Measurements from ENCODE around the gene LGALS7B. TPM values are rescaled to one million over a fixed set of nuclear protein-coding genes. Genes with fewer than 3 reads are reported as not detected.
A peak's percentile ranks its signal among the peaks of the same experiment; 100 is the strongest.

Gene LGALS7B
- total RNA-seq, 1 donor from 2014 or later = not detected

DNA sequence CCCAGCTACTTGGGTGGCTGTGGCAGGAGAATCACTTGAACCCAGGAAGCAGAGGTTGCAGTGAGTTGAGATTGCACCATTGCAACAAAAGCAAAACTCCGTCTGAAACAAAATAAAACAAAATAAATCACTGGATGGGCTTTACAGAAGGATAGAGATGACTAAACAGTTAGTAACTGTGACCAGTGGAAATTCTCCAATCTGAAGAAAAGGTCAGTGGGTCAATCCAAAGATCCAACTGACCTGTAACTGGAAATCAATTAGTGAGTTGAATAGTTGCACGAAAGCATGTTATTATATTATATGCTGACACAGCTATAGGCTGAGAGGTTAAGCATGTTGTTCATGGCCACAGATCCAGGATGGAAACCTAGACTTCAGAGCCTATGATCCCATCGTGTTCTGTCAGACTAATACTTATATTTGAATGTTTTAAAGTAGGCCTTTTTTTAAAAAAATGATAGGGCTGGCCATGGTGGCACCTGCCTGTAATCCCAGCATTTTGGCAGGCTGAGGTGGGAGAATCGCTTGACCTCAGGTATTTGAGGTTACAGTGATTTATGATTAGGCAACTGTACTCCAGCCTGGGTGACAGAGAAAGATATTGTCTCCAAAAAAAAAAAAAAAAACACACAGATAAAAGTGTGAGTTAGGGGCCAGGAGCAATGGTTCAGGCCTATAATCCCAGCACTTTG is 41.2 kb downstream of the LGALS7B start:
- H3K4me1 Mint-ChIP-seq (ENCODE audit: unreplicated experiment) = peaks cover 16% of the 10 kb centered on the region
- TF ChIP-seq, protein P1, sequence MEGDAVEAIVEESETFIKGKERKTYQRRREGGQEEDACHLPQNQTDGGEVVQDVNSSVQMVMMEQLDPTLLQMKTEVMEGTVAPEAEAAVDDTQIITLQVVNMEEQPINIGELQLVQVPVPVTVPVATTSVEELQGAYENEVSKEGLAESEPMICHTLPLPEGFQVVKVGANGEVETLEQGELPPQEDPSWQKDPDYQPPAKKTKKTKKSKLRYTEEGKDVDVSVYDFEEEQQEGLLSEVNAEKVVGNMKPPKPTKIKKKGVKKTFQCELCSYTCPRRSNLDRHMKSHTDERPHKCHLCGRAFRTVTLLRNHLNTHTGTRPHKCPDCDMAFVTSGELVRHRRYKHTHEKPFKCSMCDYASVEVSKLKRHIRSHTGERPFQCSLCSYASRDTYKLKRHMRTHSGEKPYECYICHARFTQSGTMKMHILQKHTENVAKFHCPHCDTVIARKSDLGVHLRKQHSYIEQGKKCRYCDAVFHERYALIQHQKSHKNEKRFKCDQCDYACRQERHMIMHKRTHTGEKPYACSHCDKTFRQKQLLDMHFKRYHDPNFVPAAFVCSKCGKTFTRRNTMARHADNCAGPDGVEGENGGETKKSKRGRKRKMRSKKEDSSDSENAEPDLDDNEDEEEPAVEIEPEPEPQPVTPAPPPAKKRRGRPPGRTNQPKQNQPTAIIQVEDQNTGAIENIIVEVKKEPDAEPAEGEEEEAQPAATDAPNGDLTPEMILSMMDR (IDR thresholded peaks at IDR 0.05) = no peak
- H3K4me3 Mint-ChIP-seq (ENCODE audit: unreplicated experiment) = peak overlapping the region; percentile 82
- H3K27ac Mint-ChIP-seq (ENCODE audit: unreplicated experiment) = peak overlapping the region; percentile 97
- no peaks in the 10 kb centered on the region for H3K9me3 Mint-ChIP-seq (ENCODE audit: unreplicated experiment)
- no peak for DNase-seq (ENCODE audit: extremely low spot score, unreplicated experiment)
- H3K36me3 Mint-ChIP-seq (ENCODE audit: unreplicated experiment) = peaks cover 22% of the 10 kb centered on the region
- no peaks in the 10 kb centered on the region for H3K27me3 Mint-ChIP-seq (ENCODE audit: unreplicated experiment)

DNA sequence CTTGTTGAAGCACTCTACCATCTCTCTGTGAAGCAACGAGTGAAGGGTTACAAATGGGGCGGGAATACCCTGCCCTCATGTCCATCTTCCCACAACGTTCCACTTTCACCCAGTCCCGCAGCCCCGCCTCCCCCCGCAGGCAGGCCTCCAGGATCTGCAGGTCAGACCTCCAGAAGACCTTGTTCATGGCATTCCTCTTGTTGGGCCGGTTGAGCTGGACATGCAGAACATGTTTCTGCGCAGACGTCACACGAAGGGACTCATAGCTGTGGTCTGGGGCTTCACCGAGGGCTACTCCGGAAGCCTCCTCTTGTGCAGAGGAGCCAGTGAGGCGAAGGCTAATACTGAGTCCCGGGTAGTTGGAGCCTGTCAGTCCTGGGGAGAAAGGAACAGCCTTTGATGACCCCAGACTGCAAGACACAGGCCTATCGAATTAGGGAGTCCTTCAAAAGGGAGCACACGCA is 42.2 kb downstream of the LGALS7B start:
- no peaks in the 10 kb centered on the region for H3K27me3 Mint-ChIP-seq (ENCODE audit: unreplicated experiment)
- TF ChIP-seq, protein P1 (IDR thresholded peaks at IDR 0.05) = no peak
- peaks cover 24% of the 10 kb centered on the region for H3K36me3 Mint-ChIP-seq (ENCODE audit: unreplicated experiment)
- peak overlapping the region; percentile 97 for H3K27ac Mint-ChIP-seq (ENCODE audit: unreplicated experiment)
- H3K9me3 Mint-ChIP-seq (ENCODE audit: unreplicated experiment) = no peaks in the 10 kb centered on the region
- peak overlapping the region; percentile 82 for H3K4me3 Mint-ChIP-seq (ENCODE audit: unreplicated experiment)
- DNase-seq (ENCODE audit: extremely low spot score, unreplicated experiment) = no peak
- H3K4me1 Mint-ChIP-seq (ENCODE audit: unreplicated experiment) = peaks cover 16% of the 10 kb centered on the region

DNA sequence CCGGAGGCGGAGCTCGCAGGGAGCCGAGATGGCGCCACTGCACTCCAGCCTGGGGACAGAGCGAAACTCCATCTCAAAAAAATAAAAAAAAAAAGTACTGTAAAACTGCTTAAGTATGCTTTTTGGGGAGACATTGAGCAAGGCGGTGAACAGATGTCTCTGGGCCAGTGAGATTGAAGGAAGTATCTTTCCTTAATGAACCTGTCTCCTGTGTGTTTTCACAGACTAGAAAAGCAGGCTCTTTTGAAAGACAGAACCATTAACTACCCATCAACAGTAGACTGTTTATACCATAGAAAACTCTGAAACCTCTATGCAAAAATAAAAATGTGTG is 44.1 kb downstream of the LGALS7B start:
- H3K27me3 Mint-ChIP-seq (ENCODE audit: unreplicated experiment) = no peaks in the 10 kb centered on the region
- TF ChIP-seq, protein P1 (IDR thresholded peaks at IDR 0.05) = no peak
- peaks cover 16% of the 10 kb centered on the region for H3K4me1 Mint-ChIP-seq (ENCODE audit: unreplicated experiment)
- H3K27ac Mint-ChIP-seq (ENCODE audit: unreplicated experiment) = peak overlapping the region; percentile 97
- peaks cover 26% of the 10 kb centered on the region for H3K36me3 Mint-ChIP-seq (ENCODE audit: unreplicated experiment)
- DNase-seq (ENCODE audit: extremely low spot score, unreplicated experiment) = no peak
- no peaks in the 10 kb centered on the region for H3K9me3 Mint-ChIP-seq (ENCODE audit: unreplicated experiment)
- no peak overlapping the region for H3K4me3 Mint-ChIP-seq (ENCODE audit: unreplicated experiment)

DNA sequence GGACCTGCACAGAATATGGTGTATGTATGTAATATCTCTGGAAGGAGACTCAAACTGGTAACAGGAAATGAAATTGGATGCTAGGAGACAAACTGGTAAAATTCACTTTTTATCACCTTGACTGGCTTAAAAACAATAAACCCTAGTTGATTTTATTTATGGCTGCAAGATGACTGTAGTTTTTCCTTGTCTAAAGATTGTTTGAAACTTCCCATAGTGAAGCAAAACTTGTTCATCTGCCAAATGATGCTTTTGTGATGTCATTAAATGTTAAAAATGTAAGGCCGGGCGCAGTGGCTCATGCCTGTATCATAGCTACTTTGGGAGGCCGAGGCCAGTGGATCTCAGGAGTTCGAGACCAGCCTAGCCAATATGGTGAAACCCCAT is 45.1 kb downstream of the LGALS7B start:
- H3K27me3 Mint-ChIP-seq (ENCODE audit: unreplicated experiment) = no peaks in the 10 kb centered on the region
- TF ChIP-seq, protein P1 (IDR thresholded peaks at IDR 0.05) = no peak
- peak overlapping the region; percentile 52 for H3K27ac Mint-ChIP-seq (ENCODE audit: unreplicated experiment)
- H3K4me3 Mint-ChIP-seq (ENCODE audit: unreplicated experiment) = no peak overlapping the region
- no peak for DNase-seq (ENCODE audit: extremely low spot score, unreplicated experiment)
- H3K4me1 Mint-ChIP-seq (ENCODE audit: unreplicated experiment) = peaks cover 16% of the 10 kb centered on the region
- no peaks in the 10 kb centered on the region for H3K9me3 Mint-ChIP-seq (ENCODE audit: unreplicated experiment)
- H3K36me3 Mint-ChIP-seq (ENCODE audit: unreplicated experiment) = peaks cover 29% of the 10 kb centered on the region

DNA sequence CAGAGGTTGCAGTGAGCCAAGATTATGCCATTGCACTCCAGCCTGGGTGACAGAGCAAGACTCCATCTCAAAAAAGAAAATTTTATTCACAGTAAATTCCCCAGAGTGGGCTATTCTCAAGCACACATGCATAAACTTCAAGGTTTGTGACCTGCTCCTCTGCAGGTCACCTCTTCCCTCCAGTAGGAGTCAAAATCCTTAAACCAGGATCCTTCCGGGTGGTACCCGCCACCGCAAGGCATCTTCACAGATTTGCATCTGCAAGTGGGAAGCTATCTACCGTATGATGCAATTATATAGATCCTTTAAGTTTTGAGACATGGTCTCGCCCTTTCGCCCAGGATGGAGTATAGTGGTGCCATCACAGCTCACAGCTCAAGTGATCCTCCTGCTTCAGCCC is 45.6 kb downstream of the LGALS7B start:
- Mint-ChIP-seq H3K36me3 (ENCODE audit: unreplicated experiment) (peaks cover 34% of the 10 kb centered on the region), H3K27me3 (ENCODE audit: unreplicated experiment) (no peaks in the 10 kb centered on the region), H3K9me3 (ENCODE audit: unreplicated experiment) (no peaks in the 10 kb centered on the region), H3K27ac (ENCODE audit: unreplicated experiment) (no peak overlapping the region), H3K4me1 (ENCODE audit: unreplicated experiment) (peaks cover 16% of the 10 kb centered on the region), H3K4me3 (ENCODE audit: unreplicated experiment) (no peak overlapping the region)
- no peak for DNase-seq (ENCODE audit: extremely low spot score, unreplicated experiment)
- TF ChIP-seq, protein P1 (IDR thresholded peaks at IDR 0.05) = no peak

Data from osteocyte (in vitro differentiated cells).